CD4-positive, alpha-beta T cell treated with Interleukin-15 for 1 hour (primary cell): ENCODE measurements around the gene MTERF4.
A peak's percentile ranks its signal among the peaks of the same experiment; 100 is the strongest.

Experiments
- DNase-seq: peaks from one replicate; pipeline ENCODE4 v3.0.0-alpha.2; 2020

MTERF4 gene

GRCh38 chr2:241068136-241068941 is 33.7 kb downstream of the MTERF4 start:
- DNase-seq: no peak

GRCh38 chr2:241067501-241068135 is 34.5 kb downstream of the MTERF4 start:
- no peak for DNase-seq

- no peak for DNase-seq
Measured at GRCh38 chr2:241066893-241067341, 35.2 kb downstream of the MTERF4 start.

GRCh38 chr2:241066171-241066892 is 35.8 kb downstream of the MTERF4 start:
- DNase-seq: no peak

GRCh38 chr2:241065355-241065803 is 36.7 kb downstream of the MTERF4 start:
- DNase-seq: no peak

GRCh38 chr2:241064802-241065354 is 37.2 kb downstream of the MTERF4 start:
- DNase-seq: no peak

- DNase-seq: peak; percentile 57
Measured at GRCh38 chr2:241064008-241064801, 37.9 kb downstream of the MTERF4 start.

GRCh38 chr2:241063587-241063986 is 38.5 kb downstream of the MTERF4 start:
- DNase-seq: no peak

GRCh38 chr2:241063093-241063551 is 39.0 kb downstream of the MTERF4 start:
- DNase-seq: no peak

GRCh38 chr2:241062389-241063092 is 39.5 kb downstream of the MTERF4 start:
- no peak for DNase-seq

- no peak for DNase-seq
Measured at GRCh38 chr2:241061275-241061674, 40.8 kb downstream of the MTERF4 start.

GRCh38 chr2:241053576-241054251 is 48.4 kb downstream of the MTERF4 start:
- DNase-seq: no peak

GRCh38 chr2:241052677-241053360 is 49.3 kb downstream of the MTERF4 start:
- no peak for DNase-seq

- no peak for DNase-seq
Measured at GRCh38 chr2:241051578-241052487, 50.3 kb downstream of the MTERF4 start.

GRCh38 chr2:241050624-241051577 is 51.2 kb downstream of the MTERF4 start:
- peak; percentile 15 for DNase-seq

GRCh38 chr2:241049739-241050623 is 52.1 kb downstream of the MTERF4 start:
- DNase-seq: no peak

- no peak for DNase-seq
Measured at GRCh38 chr2:241048949-241049343, 53.1 kb downstream of the MTERF4 start.
